ENCODE results near the gene CA7. TPM values are rescaled to one million over a fixed set of nuclear protein-coding genes. Genes with fewer than 3 reads are reported as not detected.

Gene CA7
- total RNA-seq, 4 donors from 2014 or later = not detected

DNA sequence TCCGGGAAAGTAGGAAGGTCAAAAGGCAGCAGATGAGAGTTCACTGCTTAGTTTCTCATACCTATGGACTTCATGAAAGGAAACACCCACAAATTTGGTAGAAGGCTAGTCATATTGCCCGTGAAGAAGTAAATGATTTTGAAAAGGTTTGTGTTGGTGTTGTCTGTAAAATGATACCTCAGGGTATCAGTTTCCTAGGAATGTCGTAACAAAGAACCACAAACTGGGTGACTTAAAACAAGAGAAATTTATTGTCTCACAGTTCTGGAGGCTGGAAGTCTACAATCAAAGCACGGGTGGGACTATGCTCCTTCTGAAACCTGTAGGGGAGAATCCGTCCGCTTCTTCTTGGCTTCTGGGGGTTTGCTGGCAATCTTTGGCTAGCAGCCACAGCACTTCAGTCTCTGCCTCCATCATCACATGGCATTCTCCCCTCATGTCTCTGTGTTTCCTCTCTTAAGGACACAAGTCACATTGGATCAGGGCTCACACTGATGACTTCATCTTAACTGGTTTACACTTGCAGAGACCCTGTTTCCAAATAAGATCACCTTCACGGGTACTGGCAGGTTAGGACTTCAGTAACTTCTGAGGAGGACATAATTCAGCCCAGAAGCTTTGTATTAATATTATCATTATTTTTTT lies 11.4 kb upstream of the CA7 start:
- ATAC-seq (ENCODE audit: low FRiP score) (no peak), DNase-seq (ENCODE audit: low spot score) (no peak)
- TF ChIP-seq, protein P1, sequence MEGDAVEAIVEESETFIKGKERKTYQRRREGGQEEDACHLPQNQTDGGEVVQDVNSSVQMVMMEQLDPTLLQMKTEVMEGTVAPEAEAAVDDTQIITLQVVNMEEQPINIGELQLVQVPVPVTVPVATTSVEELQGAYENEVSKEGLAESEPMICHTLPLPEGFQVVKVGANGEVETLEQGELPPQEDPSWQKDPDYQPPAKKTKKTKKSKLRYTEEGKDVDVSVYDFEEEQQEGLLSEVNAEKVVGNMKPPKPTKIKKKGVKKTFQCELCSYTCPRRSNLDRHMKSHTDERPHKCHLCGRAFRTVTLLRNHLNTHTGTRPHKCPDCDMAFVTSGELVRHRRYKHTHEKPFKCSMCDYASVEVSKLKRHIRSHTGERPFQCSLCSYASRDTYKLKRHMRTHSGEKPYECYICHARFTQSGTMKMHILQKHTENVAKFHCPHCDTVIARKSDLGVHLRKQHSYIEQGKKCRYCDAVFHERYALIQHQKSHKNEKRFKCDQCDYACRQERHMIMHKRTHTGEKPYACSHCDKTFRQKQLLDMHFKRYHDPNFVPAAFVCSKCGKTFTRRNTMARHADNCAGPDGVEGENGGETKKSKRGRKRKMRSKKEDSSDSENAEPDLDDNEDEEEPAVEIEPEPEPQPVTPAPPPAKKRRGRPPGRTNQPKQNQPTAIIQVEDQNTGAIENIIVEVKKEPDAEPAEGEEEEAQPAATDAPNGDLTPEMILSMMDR (IDR thresholded peaks at IDR 0.05) = no peak

- TF ChIP-seq, protein P1 (IDR thresholded peaks at IDR 0.05) = no peak
- no peak for ATAC-seq (ENCODE audit: low FRiP score)
- DNase-seq (ENCODE audit: low spot score) = no peak
Measured at GRCh38 chr16:66834746-66835145, 9.5 kb upstream of the CA7 start.

DNA sequence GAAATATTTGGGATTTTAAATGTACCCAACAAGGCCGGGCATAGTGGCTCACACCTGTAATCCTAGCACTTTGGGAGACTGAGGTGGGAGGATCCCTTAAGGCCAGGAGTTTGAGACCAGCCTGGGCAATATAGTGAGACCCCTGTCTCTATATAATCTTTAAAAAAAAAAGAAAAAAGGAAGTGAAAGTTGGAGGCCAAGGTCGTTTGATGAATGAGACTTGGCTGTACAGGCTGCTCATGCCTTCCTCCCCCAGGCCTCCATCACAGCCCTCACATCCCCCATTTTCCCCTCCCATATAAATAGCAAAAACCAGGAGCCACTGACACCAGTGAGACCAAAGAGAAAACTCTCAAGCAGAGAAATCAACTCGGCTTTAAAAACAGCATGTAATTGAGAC lies 3.3 kb upstream of the CA7 start:
- DNase-seq (ENCODE audit: low spot score) (no peak), ATAC-seq (ENCODE audit: low FRiP score) (no peak)
- TF ChIP-seq, protein P1 (IDR thresholded peaks at IDR 0.05) = no peak

- TF ChIP-seq, protein P1 (IDR thresholded peaks at IDR 0.05) = no peak
- DNase-seq (ENCODE audit: low spot score) (no peak), ATAC-seq (ENCODE audit: low FRiP score) (no peak)
Measured at GRCh38 chr16:66841366-66841765, 2.8 kb upstream of the CA7 start.

GRCh38 chr16:66842765-66843164 lies 1.4 kb upstream of the CA7 start:
- ATAC-seq (ENCODE audit: low FRiP score) (no peak), DNase-seq (ENCODE audit: low spot score) (no peak)

GRCh38 chr16:66843191-66843590 lies 1.0 kb upstream of the CA7 start:
- TF ChIP-seq, protein P1 (IDR thresholded peaks at IDR 0.05) = no peak
- DNase-seq (ENCODE audit: low spot score) (no peak), ATAC-seq (ENCODE audit: low FRiP score) (no peak)

More at GRCh38 chr16:66842765-66843164, 1.4 kb upstream of the CA7 start:
- TF ChIP-seq, protein P1 (IDR thresholded peaks at IDR 0.05) = no peak

- TF ChIP-seq, protein P1 (IDR thresholded peaks at IDR 0.05) = no peak
- DNase-seq (ENCODE audit: low spot score) = no peak
- no peak for ATAC-seq (ENCODE audit: low FRiP score)
Measured at GRCh38 chr16:66844009-66844341, 239 bp upstream of the CA7 start.
